Measurements from ENCODE around the gene MAN2A1. TPM values are rescaled to one million over a fixed set of nuclear protein-coding genes. Genes with fewer than 3 reads are reported as not detected.

MAN2A1 gene
- total RNA-seq, 1 experiment from 2014 or later: 128 TPM

DNA sequence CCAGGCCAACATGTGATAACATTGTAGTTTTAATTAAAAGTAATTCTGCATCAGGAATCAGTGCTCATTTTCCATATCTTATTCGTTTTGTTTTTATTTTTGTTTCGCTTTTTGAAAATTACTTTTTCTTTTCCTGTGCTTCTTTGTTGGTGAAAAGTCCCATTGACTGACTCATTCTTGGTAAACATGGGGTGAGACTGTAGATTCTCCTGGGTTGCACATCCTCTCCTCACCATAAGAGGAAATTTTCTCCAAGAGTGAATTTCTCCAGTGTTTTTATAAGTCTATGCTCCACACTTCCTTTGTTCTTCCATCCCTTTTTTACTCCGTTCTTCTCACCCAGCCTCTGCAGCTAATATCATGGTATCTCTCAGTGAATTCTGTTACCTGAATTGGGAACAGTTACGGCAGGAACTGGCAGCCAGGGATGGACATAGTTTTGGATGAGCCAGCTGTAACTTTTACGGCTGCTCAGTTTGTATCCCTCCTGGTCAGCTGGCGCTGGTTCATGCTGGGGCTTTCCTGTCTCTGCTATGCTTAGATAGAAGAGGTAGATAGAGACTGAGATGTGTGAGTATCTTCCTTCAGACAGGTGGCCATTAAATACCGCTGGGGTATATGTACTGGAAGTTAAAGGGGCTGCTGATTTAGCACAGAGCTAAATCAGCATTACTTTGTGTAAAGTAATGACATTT, 80.0 kb downstream of the MAN2A1 start:
- H3K27me3 ChIP-seq (replicated peaks; ENCODE audit: insufficient read depth, low read depth, low read length, poor library complexity): no peaks in the 10 kb centered on the region
- ChIA-PET POLR2A (ENCODE audit: low non-redundant PET) (no interaction called here), CTCF (no interaction called here)
- BruUV-seq (replicated peaks): no TSS peak
- DNase-seq (ENCODE audit: low spot score): no peak
- H3K4me1 ChIP-seq (ENCODE audit: insufficient read depth, low read length, poor library complexity, severe bottlenecking): no peaks in the 10 kb centered on the region
- no peaks in the 10 kb centered on the region for H3K9me3 ChIP-seq (ENCODE audit: low read depth, low read length, poor library complexity, severe bottlenecking)
- no peak overlapping the region for H3K4me3 ChIP-seq (ENCODE audit: low read depth, low read length, poor library complexity, severe bottlenecking)
- peaks cover 67% of the 10 kb centered on the region for H3K36me3 ChIP-seq (ENCODE audit: insufficient read depth, low read length, poor library complexity, severe bottlenecking)
- intact Hi-C loops (cut with micrococcal nuclease; ENCODE audit: unreplicated experiment): no loop called here
- TF ChIP-seq EZH2 (IDR thresholded peaks at IDR 0.05; ENCODE audit: borderline replicate concordance, low read depth, low read length, poor library complexity, severe bottlenecking): no peak
- TF ChIP-seq, protein P1, sequence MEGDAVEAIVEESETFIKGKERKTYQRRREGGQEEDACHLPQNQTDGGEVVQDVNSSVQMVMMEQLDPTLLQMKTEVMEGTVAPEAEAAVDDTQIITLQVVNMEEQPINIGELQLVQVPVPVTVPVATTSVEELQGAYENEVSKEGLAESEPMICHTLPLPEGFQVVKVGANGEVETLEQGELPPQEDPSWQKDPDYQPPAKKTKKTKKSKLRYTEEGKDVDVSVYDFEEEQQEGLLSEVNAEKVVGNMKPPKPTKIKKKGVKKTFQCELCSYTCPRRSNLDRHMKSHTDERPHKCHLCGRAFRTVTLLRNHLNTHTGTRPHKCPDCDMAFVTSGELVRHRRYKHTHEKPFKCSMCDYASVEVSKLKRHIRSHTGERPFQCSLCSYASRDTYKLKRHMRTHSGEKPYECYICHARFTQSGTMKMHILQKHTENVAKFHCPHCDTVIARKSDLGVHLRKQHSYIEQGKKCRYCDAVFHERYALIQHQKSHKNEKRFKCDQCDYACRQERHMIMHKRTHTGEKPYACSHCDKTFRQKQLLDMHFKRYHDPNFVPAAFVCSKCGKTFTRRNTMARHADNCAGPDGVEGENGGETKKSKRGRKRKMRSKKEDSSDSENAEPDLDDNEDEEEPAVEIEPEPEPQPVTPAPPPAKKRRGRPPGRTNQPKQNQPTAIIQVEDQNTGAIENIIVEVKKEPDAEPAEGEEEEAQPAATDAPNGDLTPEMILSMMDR (conservative IDR thresholded peaks at IDR 0.05; ENCODE audit: low read depth, low read length): no peak
- H3K27ac ChIP-seq (ENCODE audit: low read depth, low read length, poor library complexity, severe bottlenecking): no peak overlapping the region

- no peaks in the 10 kb centered on the region for H3K27me3 ChIP-seq (replicated peaks; ENCODE audit: insufficient read depth, low read depth, low read length, poor library complexity)
- H3K4me3 ChIP-seq (ENCODE audit: low read depth, low read length, poor library complexity, severe bottlenecking): no peak overlapping the region
- peaks cover 15% of the 10 kb centered on the region for H3K4me1 ChIP-seq (ENCODE audit: insufficient read depth, low read length, poor library complexity, severe bottlenecking)
- no peaks in the 10 kb centered on the region for H3K9me3 ChIP-seq (ENCODE audit: low read depth, low read length, poor library complexity, severe bottlenecking)
- no TSS peak for BruUV-seq (replicated peaks)
- no peak overlapping the region for H3K27ac ChIP-seq (ENCODE audit: low read depth, low read length, poor library complexity, severe bottlenecking)
- CTCF ChIA-PET: no interaction called here
- intact Hi-C loops (cut with micrococcal nuclease; ENCODE audit: unreplicated experiment): no loop called here
- DNase-seq (ENCODE audit: low spot score): no peak
- POLR2A ChIA-PET (ENCODE audit: low non-redundant PET): no interaction called here
- peaks cover 68% of the 10 kb centered on the region for H3K36me3 ChIP-seq (ENCODE audit: insufficient read depth, low read length, poor library complexity, severe bottlenecking)
- no peak for TF ChIP-seq EZH2 (IDR thresholded peaks at IDR 0.05; ENCODE audit: borderline replicate concordance, low read depth, low read length, poor library complexity, severe bottlenecking)
- TF ChIP-seq, protein P1 (conservative IDR thresholded peaks at IDR 0.05; ENCODE audit: low read depth, low read length): no peak
Observed at GRCh38 chr5:109775130-109775529, 85.4 kb downstream of the MAN2A1 start.

- Histone ChIP-seq H3K4me1 (ENCODE audit: insufficient read depth, low read length, poor library complexity, severe bottlenecking) (peaks cover 15% of the 10 kb centered on the region), H3K27me3 (replicated peaks; ENCODE audit: insufficient read depth, low read depth, low read length, poor library complexity) (no peaks in the 10 kb centered on the region), H3K36me3 (ENCODE audit: insufficient read depth, low read length, poor library complexity, severe bottlenecking) (peaks cover 79% of the 10 kb centered on the region), H3K9me3 (ENCODE audit: low read depth, low read length, poor library complexity, severe bottlenecking) (no peaks in the 10 kb centered on the region), H3K4me3 (ENCODE audit: low read depth, low read length, poor library complexity, severe bottlenecking) (no peak overlapping the region), H3K27ac (ENCODE audit: low read depth, low read length, poor library complexity, severe bottlenecking) (no peak overlapping the region)
- CTCF ChIA-PET: no interaction called here
- TF ChIP-seq, protein P1 (conservative IDR thresholded peaks at IDR 0.05; ENCODE audit: low read depth, low read length): no peak
- no peak for TF ChIP-seq EZH2 (IDR thresholded peaks at IDR 0.05; ENCODE audit: borderline replicate concordance, low read depth, low read length, poor library complexity, severe bottlenecking)
- POLR2A ChIA-PET (ENCODE audit: low non-redundant PET): no interaction called here
- peak; percentile 23 for DNase-seq (ENCODE audit: low spot score)
- BruUV-seq (replicated peaks): no TSS peak
- intact Hi-C loops (cut with micrococcal nuclease; ENCODE audit: unreplicated experiment): no loop called here
Observed at GRCh38 chr5:109779036-109779735, 89.5 kb downstream of the MAN2A1 start.
